OCI-LY3 (cell line): Measurements from ENCODE around the gene UGT1A10.

Source experiments
- CTCF ChIP-seq: fragments of 200-600, 300-600 bp; sonication (generic); IDR thresholded peaks from 2 replicates; pipeline ENCODE4 v1.5.1; 2014; ENCODE audit warnings: antibody characterized with exemption, low read length, low read depth
- EZH2phosphoT487 ChIP-seq: fragments of 200-600 bp; shearing (Covaris generic); IDR thresholded peaks from 2 replicates; pipeline ENCODE4 v1.6.1; 2018; ENCODE audit warnings: antibody characterized with exemption, mixed run types, low read depth

- TF ChIP-seq CTCF (no peak), EZH2phosphoT487 (no peak)
These were observed 167.2 kb downstream of the UGT1A10 start for GRCh38 chr2:233803292-233803911.
